GM21717 (cell line): ENCODE data around the gene TNK1.
"Not testable (repeated sequence)": the region's sequence is repeated elsewhere in the genome, so short reads cannot be mapped to it uniquely, and the experiment has no call there.

ENCODE experiments used
- ATAC-seq: cut with Tn5 transposase; IDR thresholded peaks from one replicate; pipeline ENCODE4 v1.9.1; 2021; ENCODE audit warnings: mild to moderate bottlenecking, moderate library complexity; ENCODE audit not compliant: unreplicated experiment

Gene TNK1

GRCh38 chr17:7355053-7355452 is 25.8 kb upstream of the TNK1 start, which contains the start of gene TMEM95:
TSS of gene TMEM95 (plus strand) at chr17:7355156. CDS start at chr17:7355205, 49 bp downstream.
- ATAC-seq = no peak

- no peak for ATAC-seq
Measured at GRCh38 chr17:7355573-7355972, 25.3 kb upstream of the TNK1 start.

- ATAC-seq = no peak
Measured at GRCh38 chr17:7356072-7356549, 24.8 kb upstream of the TNK1 start.

DNA sequence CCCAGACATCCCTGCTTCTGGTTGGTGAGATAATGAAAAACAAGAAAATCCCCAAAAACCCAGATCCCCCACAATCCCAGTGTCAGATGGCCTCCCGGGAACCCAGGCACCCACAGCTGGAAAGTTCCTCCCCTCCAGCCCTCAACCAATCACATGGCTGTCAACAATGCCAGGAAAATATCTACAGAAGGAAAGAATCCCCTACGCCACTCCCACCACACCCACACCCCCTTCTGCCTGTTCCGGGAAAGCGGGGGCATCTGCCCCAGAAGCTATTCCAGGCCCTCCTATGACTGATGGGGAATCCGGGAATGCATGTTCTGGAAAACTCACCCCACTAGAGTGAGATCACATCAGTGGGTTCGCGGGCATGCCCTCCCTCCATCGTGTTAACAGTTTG is 24.1 kb upstream of the TNK1 start:
- no peak for ATAC-seq

- ATAC-seq = no peak
Measured at GRCh38 chr17:7357381-7357780, 23.5 kb upstream of the TNK1 start.

- no peak for ATAC-seq
Measured at GRCh38 chr17:7361906-7362305, 19.0 kb upstream of the TNK1 start.

DNA sequence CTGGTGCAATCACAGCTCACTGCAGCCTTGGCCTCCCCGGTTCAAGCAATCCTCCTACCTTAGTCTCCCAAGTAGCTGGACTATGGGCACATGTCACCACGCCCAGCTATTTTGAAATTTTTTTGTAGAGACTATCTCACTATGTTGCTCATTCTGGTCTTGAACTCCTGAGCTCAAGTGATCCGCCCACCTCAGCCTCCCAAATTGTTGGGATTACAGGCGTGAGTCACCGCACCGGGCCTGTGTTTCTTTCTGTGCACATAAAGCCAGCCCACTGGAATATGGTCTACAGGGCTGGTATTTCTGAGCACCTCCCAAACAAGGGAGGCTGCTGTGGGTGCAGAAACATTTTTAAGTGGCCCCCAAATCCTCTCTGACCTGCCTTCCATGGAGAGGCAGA is 17.6 kb upstream of the TNK1 start:
- no peak for ATAC-seq

GRCh38 chr17:7365963-7366362 is 14.9 kb upstream of the TNK1 start:
- not testable (repeated sequence) for ATAC-seq

- ATAC-seq = no peak
Measured at GRCh38 chr17:7367083-7367482, 13.8 kb upstream of the TNK1 start.

- no peak for ATAC-seq
Measured at GRCh38 chr17:7367918-7368598, 12.8 kb upstream of the TNK1 start.

- not testable (repeated sequence) for ATAC-seq
Measured at GRCh38 chr17:7368599-7368994, 12.3 kb upstream of the TNK1 start.

DNA sequence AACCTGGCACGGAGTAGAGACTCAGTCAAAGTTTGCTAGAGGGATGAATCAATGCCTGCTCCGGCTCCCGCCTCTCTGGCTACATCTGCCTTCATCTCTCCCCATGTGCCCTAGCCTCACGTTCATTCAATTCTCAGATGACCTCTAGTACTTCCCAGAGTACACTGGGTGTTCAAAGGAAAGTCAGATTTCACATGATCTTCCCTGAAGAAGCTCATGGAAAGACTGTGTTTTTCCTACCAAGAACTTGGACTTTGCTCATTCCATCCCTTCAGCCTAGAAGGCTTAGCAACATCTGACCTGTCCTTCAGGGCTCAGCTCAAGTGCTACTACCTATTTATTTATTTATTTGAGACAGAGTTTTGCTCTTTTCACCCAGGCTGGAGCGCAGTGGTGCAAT is 11.1 kb upstream of the TNK1 start:
- ATAC-seq = no peak

- ATAC-seq = no peak
Measured at GRCh38 chr17:7370853-7371252, 10.0 kb upstream of the TNK1 start.

DNA sequence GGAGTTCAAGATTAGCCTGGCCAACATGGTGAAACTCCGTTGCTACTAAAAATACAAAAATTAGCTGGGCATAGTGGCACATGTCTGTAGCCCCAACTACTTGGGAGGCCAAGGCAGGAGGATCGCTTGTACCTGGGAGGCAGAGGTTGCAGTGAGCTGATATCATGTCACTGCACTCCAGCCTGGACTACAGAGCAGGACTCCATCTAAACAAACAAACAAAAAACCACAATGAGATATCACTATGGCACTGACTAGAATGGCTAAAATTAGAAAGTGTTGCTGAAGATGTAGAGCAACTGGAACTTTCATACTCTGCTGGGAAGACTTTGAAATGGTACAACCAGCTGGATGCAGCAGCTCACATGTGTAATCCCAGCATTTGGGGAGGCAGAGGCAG is 6.5 kb upstream of the TNK1 start:
- ATAC-seq = no peak

DNA sequence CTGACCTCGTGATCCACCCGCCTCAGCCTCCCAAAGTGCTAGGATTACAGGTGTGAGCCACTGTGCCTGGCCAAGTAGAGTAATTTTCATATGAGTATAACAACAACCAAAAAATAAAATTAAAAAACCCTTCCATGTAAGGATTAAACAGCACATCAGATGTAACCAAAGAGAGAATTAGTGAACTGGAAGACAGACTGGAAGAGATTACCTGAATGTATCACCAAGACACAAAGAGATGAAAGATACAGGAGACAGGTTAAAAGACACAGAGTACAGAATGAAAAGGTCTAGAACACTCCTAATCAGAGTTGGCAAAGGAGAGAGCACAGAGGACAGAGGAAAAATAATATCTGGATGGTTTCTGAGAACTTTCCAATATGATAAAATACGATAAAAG is 1.8 kb upstream of the TNK1 start:
- ATAC-seq = no peak

DNA sequence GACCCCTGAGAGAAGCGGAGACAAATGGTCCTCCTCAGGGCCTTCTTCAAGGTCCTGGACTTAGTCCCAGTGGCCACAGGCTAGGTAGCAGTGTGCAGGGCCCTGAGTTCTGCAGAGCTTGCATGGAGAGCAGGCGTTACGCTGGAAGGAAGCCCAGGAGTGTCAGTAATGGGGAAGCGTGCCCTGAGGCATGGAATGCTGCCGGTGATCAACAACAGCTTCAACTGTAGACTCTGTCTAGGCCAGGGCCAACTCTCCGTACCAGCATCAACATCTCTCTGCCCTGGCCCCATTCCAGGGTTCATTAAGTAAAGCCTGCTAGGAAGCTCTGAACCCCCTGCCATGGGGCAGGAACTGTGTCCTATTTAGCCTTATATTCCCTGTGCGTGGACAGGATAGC is 568 bp upstream of the TNK1 start:
- ATAC-seq = no peak

- ATAC-seq = no peak
Measured at GRCh38 chr17:7382901-7383300, 2.0 kb downstream of the TNK1 start.

DNA sequence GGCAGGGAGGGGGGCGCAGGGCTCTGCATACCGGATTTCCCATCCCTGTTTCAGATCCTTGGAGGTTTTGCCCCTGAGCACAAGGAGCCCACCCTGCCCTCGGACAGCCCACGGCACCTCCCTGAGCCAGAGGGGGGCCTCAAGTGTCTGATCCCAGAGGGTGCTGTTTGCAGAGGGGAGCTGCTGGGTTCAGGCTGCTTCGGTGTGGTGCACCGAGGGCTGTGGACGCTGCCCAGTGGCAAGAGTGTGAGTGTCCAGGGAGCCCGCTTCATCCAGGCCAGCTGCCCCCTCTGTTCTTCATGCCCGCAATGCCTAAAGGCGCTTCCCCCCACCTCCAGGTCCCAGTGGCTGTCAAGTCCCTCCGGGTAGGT is 2.5 kb downstream of the TNK1 start:
- no peak for ATAC-seq

DNA sequence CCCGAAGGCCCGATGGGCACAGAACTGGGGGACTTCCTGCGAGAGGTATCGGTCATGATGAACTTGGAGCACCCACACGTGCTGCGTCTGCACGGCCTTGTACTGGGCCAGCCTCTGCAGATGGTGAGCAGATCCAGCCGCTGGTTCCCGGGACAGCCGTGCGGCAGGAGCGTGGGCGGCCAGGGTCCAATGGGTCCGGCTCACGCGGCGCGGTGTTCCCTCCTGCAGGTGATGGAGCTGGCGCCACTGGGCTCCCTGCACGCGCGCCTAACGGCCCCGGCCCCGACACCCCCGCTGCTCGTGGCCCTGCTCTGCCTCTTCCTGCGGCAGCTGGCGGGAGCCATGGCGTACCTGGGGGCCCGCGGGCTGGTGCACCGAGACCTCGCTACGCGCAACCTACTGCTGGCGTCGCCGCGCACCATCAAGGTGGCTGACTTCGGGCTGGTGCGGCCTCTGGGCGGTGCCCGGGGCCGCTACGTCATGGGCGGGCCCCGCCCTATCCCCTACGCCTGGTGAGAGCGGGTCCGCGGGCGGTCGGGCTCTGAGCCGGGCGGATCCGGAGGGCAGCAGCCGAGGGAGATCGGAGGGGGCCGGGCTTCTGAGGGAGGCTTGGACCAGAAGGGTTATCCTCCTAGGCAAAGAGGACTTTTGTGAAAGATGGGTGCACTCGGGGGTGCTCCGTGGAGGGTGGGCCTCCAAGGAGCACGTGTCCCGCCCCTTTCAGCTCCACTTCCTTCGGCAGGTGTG is 3.0 kb downstream of the TNK1 start:
- peak; percentile 59 for ATAC-seq

DNA sequence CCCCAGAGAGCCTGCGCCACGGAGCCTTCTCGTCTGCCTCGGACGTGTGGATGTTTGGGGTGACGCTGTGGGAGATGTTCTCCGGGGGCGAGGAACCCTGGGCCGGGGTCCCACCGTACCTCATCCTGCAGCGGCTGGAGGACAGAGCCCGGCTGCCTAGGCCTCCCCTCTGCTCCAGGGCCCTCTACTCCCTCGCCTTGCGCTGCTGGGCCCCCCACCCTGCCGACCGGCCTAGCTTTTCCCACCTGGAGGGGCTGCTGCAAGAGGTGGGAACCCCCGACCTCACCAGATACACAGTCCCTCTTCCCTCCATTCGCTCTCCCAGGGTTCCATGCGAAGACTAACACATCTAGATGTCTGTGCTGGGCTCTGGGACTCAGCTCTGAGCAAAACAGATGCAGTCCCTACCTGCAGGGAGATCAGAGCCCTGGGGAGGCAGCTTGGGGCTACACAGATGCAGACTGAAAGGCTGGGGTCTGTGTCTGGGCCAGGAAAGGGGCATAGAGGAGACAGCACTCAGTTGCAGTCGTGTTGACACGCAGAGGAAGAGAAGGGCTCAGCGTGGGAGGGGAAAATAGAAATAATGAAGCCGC is 3.7 kb downstream of the TNK1 start:
- ATAC-seq = no peak

GRCh38 chr17:7388856-7389255 is 8.0 kb downstream of the TNK1 start:
- ATAC-seq = no peak
